Measurements from ENCODE around the gene ITGA3.

The ITGA3 gene

GRCh38 chr17:50135316-50136095 is 79.6 kb downstream of the ITGA3 start:
- TF ChIP-seq CTCF (IDR thresholded peaks at IDR 0.05; ENCODE audit: control extremely low read depth, extremely low read depth, low read depth, missing control alignments), result no peak
- POLR2A ChIA-PET, result interaction anchor here (0.6 kb wide), 1 partner anchor 1075 kb away, joined by 5 read pairs; no protein-coding TSS in a partner anchor
- CTCF ChIA-PET, result interaction anchor here (0.8 to 2.8 kb wide), 8 partner anchors 10 to 137 kb away, joined by 3 to 12 read pairs (median 4); partner anchors contain the start of gene PDK2
- DNase-seq (ENCODE audit: extremely low spot score), result no peak

- no peak for TF ChIP-seq CTCF (IDR thresholded peaks at IDR 0.05; ENCODE audit: control extremely low read depth, extremely low read depth, low read depth, missing control alignments)
- ChIA-PET CTCF (interaction anchor here (0.8 to 2.8 kb wide), 8 partner anchors 9 to 137 kb away, joined by 3 to 12 read pairs (median 4); partner anchors contain the start of gene PDK2), POLR2A (no interaction called here)
- no peak for DNase-seq (ENCODE audit: extremely low spot score)
Measured at GRCh38 chr17:50136096-50136687, 80.3 kb downstream of the ITGA3 start.

DNA sequence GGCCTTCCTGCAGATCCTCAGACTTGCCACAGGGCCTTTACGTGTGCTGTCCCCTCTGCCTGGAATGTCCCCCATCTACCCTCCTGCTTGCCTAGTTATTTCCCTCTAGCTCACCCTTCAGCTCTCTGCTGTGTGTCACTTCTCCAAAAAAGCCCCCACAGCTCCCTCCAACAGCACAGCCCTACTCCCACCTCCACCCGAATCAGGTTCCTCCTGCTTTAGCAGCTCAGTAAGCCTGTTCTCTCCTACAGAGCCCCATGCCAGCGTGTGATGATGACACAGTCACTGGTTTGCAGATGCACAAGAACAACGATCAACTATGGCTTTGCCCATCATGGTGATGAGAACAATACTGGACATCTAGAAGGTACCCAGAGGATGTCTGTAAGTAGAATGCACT is 81.1 kb downstream of the ITGA3 start:
- DNase-seq (ENCODE audit: extremely low spot score), result no peak
- ChIA-PET CTCF (interaction anchor here (0.6 to 2.8 kb wide), 9 partner anchors 8 to 50 kb away, joined by 3 to 12 read pairs (median 3); partner anchors contain the start of gene PDK2), POLR2A (no interaction called here)
- no peak for TF ChIP-seq CTCF (IDR thresholded peaks at IDR 0.05; ENCODE audit: control extremely low read depth, extremely low read depth, low read depth, missing control alignments)

GRCh38 chr17:50139185-50139783 is 83.4 kb downstream of the ITGA3 start:
- CTCF ChIA-PET, result interaction anchor here (0.8 to 6.2 kb wide), 18 partner anchors 8 to 155 kb away, joined by 3 to 60 read pairs (median 6); partner anchors contain the start of genes COL1A1, PPP1R9B and SGCA
- POLR2A ChIA-PET, result no interaction called here
- no peak for TF ChIP-seq CTCF (IDR thresholded peaks at IDR 0.05; ENCODE audit: control extremely low read depth, extremely low read depth, low read depth, missing control alignments)
- no peak for DNase-seq (ENCODE audit: extremely low spot score)
